GM19372 (cell line): ENCODE results near the gene CLIC3.
"Not testable (repeated sequence)": the region's sequence is repeated elsewhere in the genome, so short reads cannot be mapped to it uniquely, and the experiment has no call there.

Experiments used
- ATAC-seq: cut with Tn5 transposase; IDR thresholded peaks from one replicate; pipeline ENCODE4 v1.9.1; 2021; ENCODE audit warnings: mild to moderate bottlenecking, low read depth, moderate library complexity; ENCODE audit not compliant: unreplicated experiment

The CLIC3 gene

DNA sequence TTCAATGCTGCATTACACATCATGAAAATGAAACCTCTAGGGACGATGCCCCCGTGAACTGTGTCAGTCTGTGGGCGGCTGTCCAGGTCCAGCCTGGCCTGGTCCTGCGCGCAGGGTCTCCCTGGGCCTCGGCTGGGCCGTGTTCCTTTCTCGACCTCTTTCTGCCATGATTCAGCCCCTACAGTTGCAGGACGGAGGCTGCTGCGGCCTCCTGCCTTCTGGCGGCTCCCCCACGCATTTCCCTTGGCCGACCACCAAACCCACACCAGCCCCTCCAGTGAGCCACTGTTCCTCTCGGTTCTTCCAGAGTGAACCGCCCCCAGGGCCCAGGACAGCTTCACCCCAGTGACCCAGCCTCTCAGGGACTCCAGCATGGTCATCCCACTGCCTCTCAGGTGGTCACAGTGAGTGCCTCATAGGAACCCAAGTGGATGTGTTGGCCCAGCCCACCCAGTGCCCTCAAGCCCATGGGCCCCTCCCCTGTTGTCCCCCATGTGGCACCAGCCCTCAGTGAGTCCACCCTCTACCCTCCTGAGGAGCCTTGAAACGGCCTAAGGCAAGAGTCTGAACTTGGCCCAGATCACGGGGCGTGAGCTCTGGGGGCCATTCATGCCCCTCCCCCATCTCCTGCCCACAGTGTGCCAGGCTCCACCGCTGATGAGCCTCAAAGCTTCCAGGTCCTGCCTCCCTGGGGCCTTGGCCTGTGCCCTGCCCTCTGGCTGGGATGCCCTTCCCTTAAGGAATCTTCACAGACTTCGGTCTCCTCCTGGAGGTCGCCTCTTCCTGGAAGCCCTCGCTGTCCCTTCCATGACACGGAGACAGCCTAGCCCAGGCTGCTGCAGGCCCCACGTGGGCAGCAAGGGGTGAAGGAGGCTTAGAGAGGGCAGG is 10.0 kb upstream of the CLIC3 start:
- no peak for ATAC-seq

DNA sequence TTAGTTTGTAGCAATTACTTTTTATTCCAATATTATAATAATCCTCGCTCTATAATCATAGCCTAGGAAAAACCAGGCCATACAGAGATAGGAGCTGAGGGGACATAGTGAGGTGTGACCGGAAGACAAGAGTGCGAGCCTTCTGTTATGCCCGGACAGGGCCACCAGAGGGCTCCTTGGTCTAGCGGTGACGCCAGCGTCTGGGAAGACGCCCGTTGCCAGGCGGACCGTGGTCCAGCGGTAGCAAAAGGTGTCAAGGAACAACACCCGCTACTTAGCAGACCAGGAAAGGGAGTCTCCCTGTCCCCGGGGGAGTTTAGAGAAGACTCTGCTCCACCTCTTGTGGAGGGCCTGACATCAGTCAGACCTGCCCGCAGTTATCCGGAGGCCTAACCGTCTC is 7.9 kb upstream of the CLIC3 start:
- ATAC-seq: not testable (repeated sequence)

DNA sequence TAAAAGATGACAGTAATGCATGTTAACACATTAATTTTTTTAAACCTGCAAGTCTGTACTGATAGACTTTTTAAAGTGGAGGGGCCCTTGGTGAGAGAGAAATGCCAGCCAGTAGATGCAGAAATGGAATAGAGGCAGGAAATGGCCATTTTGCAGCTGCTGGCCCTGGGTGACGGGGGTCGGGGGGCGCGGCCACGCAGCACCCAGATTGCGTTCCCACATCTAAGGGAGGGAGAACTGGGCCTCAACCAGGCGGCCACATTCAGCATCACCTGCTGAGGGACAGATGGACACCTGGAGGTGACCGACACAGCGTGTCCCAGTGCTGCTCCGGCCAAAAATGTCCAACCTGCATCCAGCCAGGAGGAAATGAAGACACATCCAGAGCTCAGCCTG is 6.3 kb upstream of the CLIC3 start:
- ATAC-seq: no peak

DNA sequence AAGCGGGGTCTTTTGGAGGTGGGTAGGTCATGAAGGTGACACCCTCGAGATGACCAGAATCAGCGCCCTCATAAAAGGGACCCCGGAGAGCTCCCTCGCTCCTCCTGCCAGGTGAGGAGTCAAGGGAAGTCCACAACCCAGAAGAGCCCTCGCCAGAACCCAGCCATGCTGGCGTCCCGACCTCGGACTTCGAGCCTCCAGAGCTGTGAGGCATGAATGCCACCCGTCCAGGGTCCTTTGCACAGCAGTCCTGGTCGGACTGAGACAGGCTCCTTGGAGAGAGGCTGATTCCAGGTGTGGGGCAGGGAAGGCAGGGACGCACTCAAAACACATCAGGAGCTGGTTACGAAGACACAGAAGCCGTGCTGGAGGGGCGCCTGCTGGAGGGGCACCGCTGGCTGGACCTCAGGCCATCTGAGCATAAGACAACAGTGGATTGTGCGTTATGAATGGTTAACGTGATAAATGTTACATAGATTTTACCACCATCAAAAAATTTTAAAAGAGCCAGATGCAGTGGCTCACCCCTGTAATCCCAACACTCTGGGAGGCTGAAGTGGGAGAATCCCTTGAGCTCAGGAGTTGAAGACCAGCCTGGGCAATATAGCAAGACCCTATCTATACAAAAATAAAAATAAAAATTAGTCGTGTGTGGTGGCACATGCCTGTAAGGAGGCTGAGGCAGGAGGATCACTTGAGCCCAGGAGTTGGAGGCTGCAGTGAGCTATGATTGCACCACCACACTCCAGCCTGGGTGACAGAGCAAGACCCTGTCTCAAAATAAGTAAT is 5.7 kb upstream of the CLIC3 start:
- ATAC-seq: no peak

DNA sequence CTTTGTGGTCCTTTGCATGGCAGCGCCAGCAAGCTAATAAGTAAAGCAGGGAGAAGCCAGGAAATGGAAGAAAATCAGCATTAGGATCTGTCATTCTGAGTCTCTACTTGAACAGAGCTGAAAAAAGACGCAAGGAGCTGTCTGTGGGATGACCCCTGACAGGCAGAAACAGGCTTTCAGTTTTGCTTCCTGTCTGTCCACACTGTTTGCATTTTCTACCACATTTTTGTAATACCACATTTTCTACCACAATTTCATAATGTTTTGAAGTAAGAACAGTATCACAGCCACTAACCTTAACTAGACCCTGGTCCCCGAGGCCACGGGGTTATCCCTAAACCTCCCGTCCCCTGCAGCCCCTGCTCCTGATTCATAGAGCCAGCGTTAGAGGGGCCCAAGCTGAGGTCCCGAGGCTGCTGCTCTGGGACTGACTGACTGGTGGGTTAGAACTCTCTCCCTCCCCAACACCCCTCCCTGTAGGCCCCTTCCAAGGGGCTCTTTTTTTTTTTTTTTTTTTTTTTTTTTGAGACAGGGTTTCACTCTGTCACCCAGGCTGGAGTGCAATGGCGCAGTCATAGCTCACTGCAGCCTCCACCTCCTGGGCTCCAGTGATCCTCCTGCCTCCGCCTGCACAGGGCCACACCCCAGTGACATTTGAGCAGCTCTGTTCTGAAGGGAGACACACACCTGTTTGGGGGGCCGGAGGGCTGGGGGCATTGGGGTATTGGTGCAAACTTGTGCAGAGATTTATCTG is 4.0 kb upstream of the CLIC3 start:
- peak; percentile 71 for ATAC-seq

DNA sequence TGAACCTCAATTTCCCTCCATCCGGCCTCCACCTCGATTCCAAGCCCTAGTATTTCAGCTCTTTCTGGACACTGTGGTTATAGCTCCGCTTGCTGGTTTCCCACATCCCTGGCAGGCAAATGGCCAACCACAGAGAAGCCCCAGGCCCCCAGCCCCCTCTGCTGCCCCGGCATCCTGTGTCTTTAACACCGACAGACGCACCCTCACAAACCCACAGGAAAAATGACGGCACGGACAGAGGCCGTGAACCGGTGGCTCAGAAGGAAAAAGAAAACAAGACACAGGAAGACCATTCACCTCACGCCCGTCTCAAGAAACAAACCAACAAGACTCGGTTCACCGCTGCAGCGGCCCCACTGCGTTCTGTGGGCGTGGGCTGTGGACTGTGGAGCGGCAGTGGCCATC is 1.5 kb upstream of the CLIC3 start:
- ATAC-seq: no peak

DNA sequence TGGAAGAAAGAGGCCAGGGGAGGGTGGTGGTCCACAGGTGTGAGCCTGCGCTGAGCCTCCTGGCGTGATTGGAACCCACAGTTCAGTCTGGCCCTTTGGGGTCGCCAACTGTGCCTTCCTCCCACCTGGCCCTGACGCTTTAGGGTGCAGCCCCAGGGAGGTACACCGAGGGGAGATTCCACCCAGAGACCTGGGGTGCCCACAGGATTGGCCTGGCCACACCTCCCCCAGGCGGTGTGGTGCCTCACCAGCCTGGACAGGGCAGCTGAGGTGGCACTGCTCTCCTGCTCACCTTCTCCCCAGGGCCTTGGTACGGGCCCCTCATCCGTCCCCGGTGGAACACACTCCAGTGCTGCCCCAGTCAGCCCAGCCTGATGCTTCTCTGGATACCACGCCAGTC is 1.0 kb upstream of the CLIC3 start:
- ATAC-seq: no peak

DNA sequence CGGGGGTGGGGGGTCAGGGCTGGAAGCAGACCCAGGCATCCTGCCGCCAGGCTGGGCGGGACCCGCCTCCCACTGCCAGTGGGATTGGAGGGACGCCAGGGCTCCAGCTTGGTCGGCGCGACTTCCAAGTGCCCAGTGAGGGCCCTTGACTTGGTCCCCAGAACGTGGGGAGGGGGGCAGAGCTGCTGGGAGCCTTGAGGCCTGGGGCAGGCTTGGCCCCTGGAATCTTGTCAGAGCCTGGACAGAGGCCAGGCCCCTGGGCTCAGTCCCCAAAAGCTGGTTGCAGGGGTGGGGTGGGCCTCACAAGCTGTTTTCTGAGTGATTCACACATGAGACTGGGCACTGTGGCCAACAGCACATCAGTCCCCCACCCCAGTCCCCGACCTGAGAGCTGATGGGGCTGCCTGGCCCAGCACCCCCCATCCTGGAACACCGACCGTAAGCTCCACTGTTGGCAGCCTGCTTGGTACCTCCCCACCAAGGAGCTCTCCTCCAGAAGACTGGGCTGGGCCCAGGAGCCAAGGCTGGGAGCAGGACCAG is 526 bp downstream of the CLIC3 start:
- no peak for ATAC-seq

DNA sequence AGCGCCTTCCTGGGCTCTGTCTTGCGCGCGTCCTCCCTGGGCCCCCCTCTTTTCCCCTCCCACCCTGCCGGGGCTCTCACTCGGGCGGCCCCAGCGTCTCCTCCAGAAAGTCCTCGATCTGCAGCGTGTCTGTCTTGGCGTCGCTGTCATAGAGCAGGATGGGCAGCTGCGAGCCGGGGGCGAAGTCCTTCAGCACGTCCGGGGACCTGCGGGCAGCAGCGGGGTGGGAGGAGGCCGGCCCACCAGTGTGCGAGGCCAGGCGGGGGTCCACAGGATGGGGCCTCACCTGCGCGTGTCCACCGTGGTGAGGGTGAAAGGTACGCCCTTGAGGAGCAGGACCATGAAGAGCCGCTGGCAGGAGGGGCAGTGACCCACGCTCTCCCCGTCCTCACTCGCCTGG is 1.0 kb downstream of the CLIC3 start:
- ATAC-seq: no peak

DNA sequence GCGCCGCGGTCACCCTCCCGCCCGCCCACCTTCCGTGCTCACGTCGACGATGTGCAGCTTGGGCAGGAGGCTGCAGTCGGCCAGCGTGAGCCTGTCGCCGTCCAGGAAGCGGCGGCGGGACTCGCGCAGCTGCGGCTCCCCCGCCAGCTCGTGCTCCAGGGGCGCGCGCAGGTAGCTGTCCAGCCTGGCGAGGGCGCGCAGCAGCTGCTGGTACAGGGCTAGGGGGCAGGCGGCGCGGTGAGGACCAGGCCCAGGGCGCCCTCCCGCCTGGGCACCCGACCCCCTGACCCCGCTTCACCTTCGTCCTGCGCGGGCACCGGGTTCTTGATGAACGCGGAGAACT is 1.5 kb downstream of the CLIC3 start:
- no peak for ATAC-seq

DNA sequence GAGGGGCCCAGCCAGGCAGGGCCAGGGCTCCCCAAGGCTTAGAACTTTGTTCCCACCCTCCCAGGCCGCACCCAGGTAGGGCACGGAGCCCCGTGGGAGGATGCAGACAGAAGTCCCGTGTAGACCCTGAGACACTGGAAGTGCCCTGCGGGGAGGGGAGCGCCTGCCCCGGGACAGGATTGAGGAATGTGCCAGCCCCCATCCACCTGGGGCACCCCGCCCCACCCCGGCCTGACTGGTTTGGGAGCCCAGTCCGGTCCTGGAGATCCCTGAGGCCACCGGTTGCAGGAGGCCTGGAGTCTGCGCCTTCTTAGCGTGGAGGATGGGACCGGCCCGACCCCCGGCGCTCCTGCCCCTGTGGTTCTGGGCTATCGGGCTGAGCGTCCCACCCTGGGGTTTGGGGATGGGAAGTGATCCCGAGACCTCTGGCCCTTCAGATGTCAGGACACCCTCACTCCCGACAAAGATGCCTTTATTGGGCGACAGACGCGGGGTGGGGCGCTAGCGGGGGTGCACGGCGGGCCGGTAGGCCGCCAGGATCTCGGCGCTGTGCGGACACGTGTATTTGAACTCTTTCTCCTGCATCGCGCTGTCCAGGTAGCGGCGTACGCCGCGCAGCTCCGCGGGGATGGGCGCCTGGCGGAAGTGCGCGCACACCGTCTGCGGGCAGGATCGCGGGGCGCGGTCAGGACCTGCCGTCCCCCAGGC is 2.0 kb downstream of the CLIC3 start:
- no peak for ATAC-seq

DNA sequence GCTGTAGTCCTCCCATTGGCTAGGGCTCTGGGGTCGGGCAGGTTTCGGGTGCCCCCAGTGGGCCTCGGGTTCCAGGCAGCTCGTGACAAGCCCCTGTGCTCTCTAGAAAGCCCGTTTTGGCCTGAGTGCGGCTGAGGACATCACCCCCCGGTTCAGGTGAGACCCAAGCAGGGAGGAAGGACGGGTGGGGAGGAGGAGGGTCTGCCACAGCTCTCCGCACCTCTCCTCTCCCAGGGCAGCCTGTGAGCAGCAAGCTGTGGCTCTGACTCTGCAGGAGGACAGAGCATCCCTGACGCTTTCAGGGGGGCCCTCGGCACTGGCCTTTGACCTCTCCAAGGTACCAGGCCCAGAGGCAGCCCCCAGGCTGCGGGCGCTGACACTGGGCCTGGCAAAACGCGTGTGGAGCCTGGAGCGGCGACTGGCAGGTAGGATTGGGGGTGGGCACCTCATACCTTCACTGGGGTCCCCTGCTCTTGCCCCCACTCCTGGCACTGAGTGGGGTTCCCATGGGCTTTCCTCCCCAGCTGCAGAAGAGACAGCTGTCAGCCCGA is 3.5 kb downstream of the CLIC3 start:
- ATAC-seq: no peak

DNA sequence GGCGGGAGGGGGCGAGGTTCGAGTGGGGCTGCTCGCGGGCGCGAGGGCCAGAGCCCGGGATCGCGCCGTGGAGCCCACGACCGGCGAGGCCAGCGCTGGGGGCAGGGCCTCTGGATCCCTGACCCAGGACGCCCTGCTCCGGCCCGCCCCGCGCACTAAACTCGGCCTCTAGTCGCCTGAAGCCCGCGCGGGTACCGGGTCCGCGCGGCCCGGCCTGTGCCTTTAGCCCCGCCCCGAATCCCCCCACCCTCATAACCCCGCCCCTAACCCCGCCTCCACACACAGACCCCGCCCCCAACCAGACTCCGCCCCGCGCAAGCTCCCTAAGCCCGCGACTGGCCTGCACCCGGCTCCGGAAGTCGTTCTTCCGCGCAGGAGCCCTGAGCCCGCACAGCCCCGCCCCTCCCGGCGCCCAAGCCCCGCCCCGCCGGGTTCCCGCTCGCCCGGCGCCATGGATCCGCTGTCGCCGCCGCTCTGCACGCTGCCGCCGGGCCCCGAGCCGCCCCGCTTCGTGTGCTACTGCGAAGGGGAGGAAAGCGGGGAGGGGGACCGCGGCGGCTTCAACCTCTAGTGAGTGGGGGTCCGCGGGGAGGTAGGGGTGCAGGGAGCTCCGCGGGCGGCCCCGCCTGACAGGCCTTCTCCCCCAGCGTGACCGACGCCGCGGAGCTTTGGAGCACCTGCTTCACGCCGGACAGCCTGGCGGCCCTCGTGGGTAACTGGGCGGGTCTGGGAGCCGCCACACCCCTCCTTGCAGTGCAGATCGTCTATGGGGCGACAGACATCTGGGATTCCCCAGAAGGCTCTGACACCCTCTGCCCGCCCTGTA is 4.2 kb downstream of the CLIC3 start, which contains the start of gene PAXX:
TSS of gene PAXX (plus strand) at position 430 of the 826 bp plus-strand sequence. CDS start at position 452, 22 bp downstream.
- ATAC-seq: peak; percentile 85

DNA sequence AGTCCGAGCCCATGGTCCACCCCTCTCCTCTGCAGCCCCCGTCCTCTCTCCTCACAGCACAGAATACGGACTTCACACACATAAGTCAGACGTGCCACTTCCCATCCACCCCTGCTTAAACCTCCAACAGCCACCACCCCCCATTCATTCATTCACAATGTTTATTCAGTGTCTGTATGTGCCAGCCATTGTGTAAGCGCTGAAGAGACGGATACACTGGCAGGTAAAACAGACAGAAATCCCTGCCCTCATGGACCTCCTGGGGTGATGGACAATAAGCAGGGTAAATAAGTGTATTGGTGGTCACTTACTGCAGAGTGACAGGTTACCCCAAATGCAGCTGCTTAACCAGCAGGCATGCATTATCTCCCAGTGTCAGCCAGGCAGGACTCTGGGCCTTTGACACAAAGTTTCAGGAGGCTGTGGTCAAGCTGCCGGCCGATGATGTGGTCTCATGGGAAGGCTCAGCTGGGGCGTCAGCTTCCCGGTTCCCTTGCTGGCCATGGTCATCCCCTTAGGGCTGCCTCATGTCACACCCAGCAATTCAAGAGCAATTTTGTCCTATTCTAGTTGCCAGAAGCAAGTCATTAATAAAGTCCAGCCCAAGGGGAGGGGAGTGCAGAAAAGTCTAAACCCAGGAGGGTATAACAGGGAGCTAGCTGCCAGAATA is 6.0 kb downstream of the CLIC3 start:
- no peak for ATAC-seq

DNA sequence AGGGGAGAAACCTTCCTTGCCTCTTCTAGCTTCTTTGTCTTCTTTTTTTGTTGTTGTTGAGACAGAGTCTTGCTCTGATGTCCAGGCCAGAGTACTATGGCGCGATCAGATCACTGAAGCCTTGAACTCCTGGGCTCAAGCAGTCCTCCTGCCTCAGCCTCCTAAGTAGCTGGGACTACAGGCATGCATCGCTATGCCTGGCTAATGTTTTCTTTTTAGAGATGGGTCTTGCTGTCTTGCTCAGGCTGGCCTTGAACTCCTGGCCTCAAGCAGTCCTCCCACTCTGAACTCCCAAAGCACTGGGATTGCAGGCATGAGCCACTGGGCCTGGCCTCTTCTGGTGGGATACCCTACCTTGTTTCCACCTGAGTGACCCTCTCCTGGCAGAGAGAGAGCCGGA is 7.5 kb downstream of the CLIC3 start:
- no peak for ATAC-seq

DNA sequence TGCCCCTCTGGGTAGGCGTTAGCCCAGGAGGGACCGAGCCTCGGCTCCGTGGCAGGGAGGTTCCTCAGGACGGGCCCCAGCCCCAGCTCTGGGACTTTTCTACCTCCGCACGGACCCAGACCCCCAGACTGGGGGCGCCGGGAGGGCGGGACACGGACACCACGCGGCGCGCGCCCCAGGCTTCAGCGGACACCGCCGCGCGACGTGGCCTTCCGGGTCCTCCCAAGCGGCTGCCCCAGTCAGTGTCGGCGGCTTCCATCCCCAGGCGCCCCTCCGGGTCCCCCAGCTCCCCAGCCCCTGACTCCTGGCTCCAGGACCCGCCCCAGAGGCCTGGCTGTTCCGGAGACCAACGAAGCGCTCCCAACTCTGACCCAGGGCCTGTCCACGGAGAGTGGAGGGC is 10.5 kb downstream of the CLIC3 start:
- no peak for ATAC-seq

DNA sequence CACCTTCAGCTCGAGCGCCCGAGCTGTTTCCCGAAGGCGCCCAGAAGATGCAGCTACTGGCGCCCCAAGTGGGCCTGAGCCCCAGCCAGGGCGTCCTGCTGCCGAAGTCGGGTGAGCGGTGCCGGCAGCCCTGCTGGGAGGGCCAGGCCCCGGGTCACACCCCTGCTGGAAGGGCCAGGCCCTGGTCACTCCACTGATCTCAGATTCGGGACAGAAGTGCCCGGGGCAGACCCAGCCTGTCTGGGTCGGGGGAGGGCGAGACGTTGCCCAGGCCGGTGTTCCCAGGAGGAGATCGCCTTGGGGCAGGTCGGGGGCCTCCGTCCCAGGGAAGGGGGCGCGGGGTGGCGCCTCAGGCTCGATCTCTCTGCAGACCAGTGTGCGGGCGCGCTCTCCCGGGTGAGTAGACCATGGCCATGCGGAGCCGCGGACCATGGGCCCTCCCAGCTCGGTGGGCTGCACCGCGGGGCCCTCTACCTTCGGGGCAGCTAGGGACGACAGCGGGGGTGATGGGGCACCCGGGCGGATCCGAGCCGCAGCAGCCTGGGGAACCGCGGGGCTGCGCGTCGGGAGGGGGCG is 11.3 kb downstream of the CLIC3 start:
- ATAC-seq: no peak

DNA sequence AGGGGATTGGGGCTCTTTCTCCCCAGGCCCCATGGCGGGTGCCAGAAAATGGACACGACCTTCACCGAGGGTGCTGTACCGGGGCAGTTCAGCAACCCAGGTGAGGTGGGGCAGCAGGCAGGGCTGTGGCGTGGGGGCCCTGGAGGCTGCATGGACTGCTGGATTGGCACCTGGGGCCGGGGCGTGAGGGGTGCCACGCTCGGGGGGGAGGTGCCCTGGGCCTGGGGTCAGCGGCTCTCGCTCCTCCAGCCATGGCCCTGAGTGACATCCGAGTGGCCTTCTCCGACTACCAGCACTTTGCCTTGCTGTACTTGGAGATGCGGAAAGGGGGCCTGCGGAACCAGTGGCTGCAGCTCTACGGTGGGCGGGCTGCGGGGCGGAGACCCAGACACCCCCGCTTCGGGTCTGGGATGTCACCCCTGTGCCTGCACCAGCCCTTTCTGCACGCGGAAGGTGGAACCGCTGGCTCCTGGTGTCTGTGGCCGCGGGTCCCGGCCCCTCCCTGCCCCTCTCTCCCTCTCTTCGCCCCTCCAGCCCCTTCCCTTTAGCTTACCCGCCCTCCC is 11.8 kb downstream of the CLIC3 start:
- ATAC-seq: no peak
